Measurements from ENCODE around the gene NOL4L.

- no peak for TF ChIP-seq POLR2AphosphoS5 (IDR thresholded peaks at IDR 0.05)
- TF ChIP-seq CTCF (IDR thresholded peaks at IDR 0.05) = no peak
- TF ChIP-seq EP300 (IDR thresholded peaks at IDR 0.05) = no peak
Observed at GRCh38 chr20:32585011-32585585, at the start of gene NOL4L.
